GM12865 (cell line): Measurements from ENCODE around the gene AP2M1.

Experiments used
- DNase-seq: peaks from one replicate; pipeline ENCODE4 v3.0.0; 2010; ENCODE audit warnings: low read depth
- H3K4me3 ChIP-seq: 2 replicates; pipeline ENCODE4 v1.5.1; 2011; ENCODE audit warnings: mild to moderate bottlenecking, low read depth, low read length, control low read depth
- TF ChIP-seq, protein P1 (sequence below): IDR thresholded peaks from 2 replicates; pipeline ENCODE4 v1.5.1; 2011; ENCODE audit warnings: low read length, control low read depth, low read depth, inconsistent platforms; ENCODE audit not compliant: insufficient read depth; ENCODE audit errors: missing control alignments

AP2M1 gene

GRCh38 chr3:184167786-184168185, 6.9 kb upstream of the AP2M1 start:
- H3K4me3 ChIP-seq, result no peak overlapping the region
- no peak for DNase-seq
- TF ChIP-seq, protein P1, sequence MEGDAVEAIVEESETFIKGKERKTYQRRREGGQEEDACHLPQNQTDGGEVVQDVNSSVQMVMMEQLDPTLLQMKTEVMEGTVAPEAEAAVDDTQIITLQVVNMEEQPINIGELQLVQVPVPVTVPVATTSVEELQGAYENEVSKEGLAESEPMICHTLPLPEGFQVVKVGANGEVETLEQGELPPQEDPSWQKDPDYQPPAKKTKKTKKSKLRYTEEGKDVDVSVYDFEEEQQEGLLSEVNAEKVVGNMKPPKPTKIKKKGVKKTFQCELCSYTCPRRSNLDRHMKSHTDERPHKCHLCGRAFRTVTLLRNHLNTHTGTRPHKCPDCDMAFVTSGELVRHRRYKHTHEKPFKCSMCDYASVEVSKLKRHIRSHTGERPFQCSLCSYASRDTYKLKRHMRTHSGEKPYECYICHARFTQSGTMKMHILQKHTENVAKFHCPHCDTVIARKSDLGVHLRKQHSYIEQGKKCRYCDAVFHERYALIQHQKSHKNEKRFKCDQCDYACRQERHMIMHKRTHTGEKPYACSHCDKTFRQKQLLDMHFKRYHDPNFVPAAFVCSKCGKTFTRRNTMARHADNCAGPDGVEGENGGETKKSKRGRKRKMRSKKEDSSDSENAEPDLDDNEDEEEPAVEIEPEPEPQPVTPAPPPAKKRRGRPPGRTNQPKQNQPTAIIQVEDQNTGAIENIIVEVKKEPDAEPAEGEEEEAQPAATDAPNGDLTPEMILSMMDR, result no peak

GRCh38 chr3:184168363-184169120, 6.1 kb upstream of the AP2M1 start:
- no peak for DNase-seq
- TF ChIP-seq, protein P1, result no peak
- H3K4me3 ChIP-seq, result no peak overlapping the region

DNA sequence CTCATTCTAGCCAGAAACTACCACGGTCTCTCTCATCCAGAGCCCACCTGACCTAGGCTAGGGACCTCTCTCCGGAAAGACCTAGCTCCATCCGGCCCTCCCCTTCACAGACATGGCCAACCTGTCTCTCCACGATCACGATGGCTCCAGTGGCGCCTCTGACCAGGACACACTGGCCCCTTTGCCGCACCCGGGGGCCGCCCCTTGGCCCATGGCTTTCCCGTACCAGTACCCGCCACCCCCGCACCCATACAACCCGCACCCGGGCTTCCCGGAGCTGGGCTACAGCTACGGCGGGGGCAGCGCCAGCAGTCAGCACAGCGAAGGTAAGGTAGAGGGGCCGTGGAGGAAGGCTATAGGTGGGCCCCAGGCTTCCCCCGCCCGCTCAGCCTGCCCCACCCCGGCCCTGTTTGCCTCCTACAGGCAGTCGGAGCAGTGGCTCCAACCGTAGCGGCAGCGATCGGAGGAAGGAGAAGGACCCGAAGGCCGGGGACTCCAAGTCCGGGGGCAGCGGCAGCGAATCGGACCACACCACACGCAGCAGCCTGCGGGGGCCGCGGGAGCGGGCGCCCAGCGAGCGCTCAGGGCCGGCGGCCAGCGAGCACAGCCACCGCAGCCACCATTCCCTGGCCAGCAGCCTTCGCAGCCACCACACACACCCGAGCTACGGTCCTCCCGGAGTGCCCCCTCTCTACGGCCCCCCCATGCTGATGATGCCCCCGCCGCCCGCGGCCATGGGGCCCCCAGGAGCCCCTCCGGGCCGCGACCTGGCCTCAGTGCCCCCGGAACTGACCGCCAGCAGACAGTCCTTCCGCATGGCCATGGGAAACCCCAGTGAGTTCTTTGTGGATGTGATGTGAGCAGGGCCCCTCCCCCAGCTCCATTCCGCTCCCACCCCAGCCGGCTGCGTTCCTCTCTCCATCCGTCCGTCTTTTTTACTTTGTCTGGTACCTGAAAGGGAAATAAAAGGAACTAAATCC, 4.5 kb upstream of the AP2M1 start:
- TF ChIP-seq, protein P1, result no peak
- no peak for DNase-seq
- H3K4me3 ChIP-seq, result no peak overlapping the region

GRCh38 chr3:184171562-184171961, 3.1 kb upstream of the AP2M1 start:
- no peak overlapping the region for H3K4me3 ChIP-seq
- DNase-seq, result no peak
- TF ChIP-seq, protein P1, result no peak

- TF ChIP-seq, protein P1, result no peak
- no peak overlapping the region for H3K4me3 ChIP-seq
- no peak for DNase-seq
Observed at GRCh38 chr3:184172681-184173373, 1.8 kb upstream of the AP2M1 start.

- no peak overlapping the region for H3K4me3 ChIP-seq
- TF ChIP-seq, protein P1, result no peak
Observed at GRCh38 chr3:184173374-184173722, 1.3 kb upstream of the AP2M1 start.

More at GRCh38 chr3:184173374-184173722, 1.3 kb upstream of the AP2M1 start:
- no peak for DNase-seq
